Measurements from ENCODE around the gene SKI.

GRCh38 chr1:2348346-2349325 lies 120.5 kb downstream of the SKI start:
- TF ChIP-seq CTCF (conservative IDR thresholded peaks at IDR 0.05 in 1 of 2, IDR thresholded peaks at IDR 0.05 in 1 of 2; ENCODE audit: low read depth in 1 of 2, low read length in 2 of 2) (no peak), EZH2 (IDR thresholded peaks at IDR 0.05; ENCODE audit: low read length, missing control alignments) (no peak)
